GM12878 (cell line): ENCODE data around the gene DGCR8. TPM values are rescaled to one million over a fixed set of nuclear protein-coding genes. Genes with fewer than 3 reads are reported as not detected.

Experiments
- ATAC-seq: fragments of 200-7000 bp; cut with Tn5 transposase; 3 replicates; pipeline ENCODE4 v1.9.1; 2020; ENCODE audit warnings: mild to moderate bottlenecking, moderate library complexity
- BruUV-seq: library from RNA; stranded (reverse); fragments of 400-500 nt; replicated peaks from 2 replicates; lab custom pipeline; 2021; lab: Mats Ljungman, UMichigan
- CTCF ChIA-PET: fragments of 300-600 bp; sonication (Branson Sonifier 250); formaldehyde crosslinking; extraction: SDS; loops from one replicate; lab custom pipeline; 2021; ENCODE audit warnings: inconsistent platforms; lab: Yijun Ruan, JAX
- POLR2A ChIA-PET: fragments of 350-600 bp; formaldehyde crosslinking; extraction: SDS; loops from one replicate; lab custom pipeline; 2021; ENCODE audit warnings: inconsistent platforms; lab: Charles Lee
- RAD21 ChIA-PET: fragments of 300-600 bp; sonication (Branson Sonifier 250); formaldehyde crosslinking; loops from one replicate; lab custom pipeline; 2023; ENCODE audit warnings: antibody characterized with exemption; ENCODE audit not compliant: unreplicated experiment; lab: Charles Lee
- SMC1A ChIA-PET: fragments of 300-600 bp; sonication (Branson Sonifier 250); formaldehyde crosslinking; loops from one replicate; lab custom pipeline; 2023; ENCODE audit not compliant: unreplicated experiment, uncharacterized antibody; lab: Charles Lee
- DNase-seq: peaks from one replicate; pipeline ENCODE4 v3.0.0-alpha.2; 2011; ENCODE audit warnings: low read depth, low spot score
- FAIRE-seq: peaks from 3 replicates; lab custom pipeline; 2011; peaks lifted over from hg19 to GRCh38; lab: Jason Lieb, UNC
- H2AFZ ChIP-seq: 2 replicates; pipeline ENCODE4 v1.6.0; 2011; ENCODE audit warnings: low read depth, low read length, control low read depth; ENCODE audit not compliant: control insufficient read depth
- H3K27ac ChIP-seq: 2 replicates; pipeline ENCODE4 v1.5.1; 2011; ENCODE audit warnings: control low read depth; ENCODE audit not compliant: control insufficient read depth, insufficient read depth
- H3K27me3 ChIP-seq, 2 experiments: replicated peaks in 1 of 2; 2 replicates each; pipeline versions ENCODE4 v1.6.0 to v1.6.1; 2011; ENCODE audit warnings: low read length in 1 of 2; ENCODE audit not compliant: control insufficient read depth in 2 of 2, insufficient read depth in 2 of 2
- H3K36me3 ChIP-seq, 2 experiments: 2 replicates each; pipeline ENCODE4 v1.5.1; 2011; ENCODE audit warnings: low read length in 1 of 2; ENCODE audit not compliant: control insufficient read depth in 2 of 2, insufficient read depth in 2 of 2
- H3K4me1 ChIP-seq: 2 replicates; pipeline ENCODE4 v1.6.1; 2011; ENCODE audit warnings: mild to moderate bottlenecking, low read length, moderate library complexity, mixed read lengths; ENCODE audit not compliant: control insufficient read depth, insufficient read depth
- H3K4me2 ChIP-seq: 2 replicates; pipeline ENCODE4 v1.6.0; 2011; ENCODE audit warnings: control low read depth; ENCODE audit not compliant: control insufficient read depth, insufficient read depth
- H3K4me3 ChIP-seq: fragments of 200-600 bp; sonication (generic); 2 replicates; pipeline ENCODE4 v1.5.1; 2016
- H3K79me2 ChIP-seq: 2 replicates; pipeline ENCODE4 v1.6.0; 2011; ENCODE audit warnings: low read length; ENCODE audit not compliant: control insufficient read depth, insufficient read depth
- H3K9ac ChIP-seq: 2 replicates; pipeline ENCODE4 v1.8.0; 2011; ENCODE audit warnings: low read length, control low read depth, mixed read lengths; ENCODE audit not compliant: control insufficient read depth, insufficient read depth
- H3K9me3 ChIP-seq: replicated peaks from 3 replicates; pipeline ENCODE4 v1.5.1; 2011; ENCODE audit warnings: mild to moderate bottlenecking, low read length; ENCODE audit not compliant: control insufficient read depth, insufficient read depth
- H4K20me1 ChIP-seq: 2 replicates; pipeline ENCODE4 v1.6.0; 2011; ENCODE audit not compliant: control insufficient read depth, insufficient read depth
- BHLHE40 ChIP-seq, 2 experiments: fragments of 450-650 bp in 1 of 2; IDR thresholded peaks; 2 replicates each; pipeline ENCODE4 v1.6.1; 2011 to 2017; ENCODE audit warnings: low read depth in 2 of 2, borderline replicate concordance in 1 of 2, improper control_type of control experiment in 1 of 2, low read length in 1 of 2, mild to moderate bottlenecking in 1 of 2
- HCFC1 ChIP-seq: fragments of 150-350 bp; IDR thresholded peaks from 2 replicates; pipeline ENCODE4 v1.6.1; 2014; ENCODE audit warnings: low read length
- SREBF2 ChIP-seq: IDR thresholded peaks from 2 replicates; pipeline ENCODE4 v1.6.1; 2012; ENCODE audit warnings: mild to moderate bottlenecking, low read length
- WGBS: methylation state at CpG from one replicate; pipeline ENCODE4 v1.1.6; 2016; ENCODE audit warnings: low lambda C conversion rate; ENCODE audit not compliant: insufficient replicate concordance, insufficient coverage; ENCODE audit errors: missing lambda C conversion rate; 5-methylcytosine and 5-hydroxymethylcytosine counted together
- in situ Hi-C: fragments of 300-500 bp; cut with MboI; formaldehyde crosslinking; loops from 9 replicates; pipeline ENCODE4 v1.14.3; 2018; ENCODE audit warnings: mixed read lengths
- intact Hi-C: fragments of 100-400 bp; cut with micrococcal nuclease; formaldehyde crosslinking; loops from one replicate; pipeline ENCODE4 v1.14.2; 2022; ENCODE audit not compliant: unreplicated experiment
- polyA plus RNA-seq, 11 experiments: library from polyadenylated mRNA; depleted of rRNA in 4 of 11; unstranded in 6 of 11; stranded (reverse) in 5 of 11; fragments of >200 nt; fragmentation: Nextera tagmentation in 4 of 11; fragmentation: Illumina TruSeq in 1 of 11; extraction: Ambion mirVana in 4 of 11; extraction: Trizol in 1 of 11; gene quantifications; 1 replicate in 1 of 11; 2 replicates in 10 of 11; pipeline versions ENCODE4 v1.2.1 to v1.2.3, GENCODE V29; 2011 to 2016; ENCODE audit warnings: inconsistent platforms in 2 of 11, missing spikeins in 2 of 11, low read depth in 1 of 11
- total RNA-seq, 4 experiments: library from RNA; depleted of rRNA in 3 of 4; stranded (reverse); fragments of >200 nt in 3 of 4; fragmentation: Illumina TruSeq in 1 of 4; extraction: Trizol in 1 of 4; gene quantifications; 2 replicates each; pipeline versions ENCODE4 v1.2.1 to v1.2.3, GENCODE V29; 2013 to 2021
- TF ChIP-seq, protein P1 (sequence below): fragments of 450-650 bp; IDR thresholded peaks from 2 replicates; pipeline ENCODE4 v1.6.1; 2017; ENCODE audit warnings: antibody characterized with exemption, mild to moderate bottlenecking, moderate library complexity
- TF ChIP-seq, protein P2 (sequence below): fragments of 450-650 bp; IDR thresholded peaks from 2 replicates; pipeline ENCODE4 v1.6.1; 2014; ENCODE audit warnings: mild to moderate bottlenecking
- TF ChIP-seq, protein P3 (sequence below): fragments of 150-350 bp; IDR thresholded peaks from 2 replicates; pipeline ENCODE4 v1.6.1; 2014; ENCODE audit warnings: mild to moderate bottlenecking, low read depth, low read length

Gene DGCR8
- total and polyA plus RNA-seq, 10 of the 15 experiments (the other 5 are each of a cell fraction or from before 2014, with no cell fraction given), result 1.2 to 35.1 (median 17.2) TPM

DNA sequence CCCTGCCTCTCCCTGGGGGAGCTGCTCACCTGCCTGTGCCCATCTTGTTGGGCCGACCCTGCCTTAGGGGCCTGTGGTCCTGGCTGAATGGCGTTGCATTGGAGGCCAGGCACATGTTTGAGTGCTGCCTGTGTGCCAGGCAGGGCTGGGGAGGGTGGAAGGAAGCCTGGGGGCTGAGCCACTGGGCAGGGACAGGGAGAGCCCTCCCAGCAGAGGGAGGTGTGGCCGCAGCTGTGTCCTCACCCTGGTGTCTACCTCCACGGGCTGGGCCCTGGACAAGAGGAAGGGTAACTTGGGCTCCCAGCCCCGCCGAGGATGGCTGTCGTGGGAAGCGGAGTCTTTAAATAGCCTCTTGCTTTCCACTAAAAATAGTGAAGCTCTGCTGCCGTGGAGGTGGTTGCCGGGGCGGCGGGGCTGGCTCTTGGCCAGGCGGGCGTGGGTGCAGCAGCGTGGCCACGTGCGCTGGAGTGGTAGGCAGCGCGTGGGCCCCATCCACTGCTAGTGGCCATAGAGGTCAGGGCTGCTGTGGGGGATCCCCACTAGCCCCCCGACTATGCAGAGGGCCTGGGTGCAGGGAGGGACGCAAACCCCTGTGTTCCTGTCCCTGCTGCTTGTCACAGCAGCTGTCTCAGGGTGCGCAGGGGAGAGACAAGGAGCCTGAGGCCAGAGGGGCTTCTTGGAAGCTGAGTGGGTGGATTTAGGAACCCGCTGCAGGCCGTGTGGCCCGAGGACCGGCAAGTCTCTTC is 57.8 kb downstream of the DGCR8 start:
- CTCF ChIA-PET, result no interaction called here
- H3K4me1 ChIP-seq, result peaks cover 3% of the 10 kb centered on the region
- H3K27me3 ChIP-seq, result no peaks in the 10 kb centered on the region
- no TSS peak for BruUV-seq
- no peak overlapping the region for H3K27ac ChIP-seq
- H3K9me3 ChIP-seq, result no peaks in the 10 kb centered on the region
- H3K4me3 ChIP-seq, result no peak overlapping the region
- FAIRE-seq (no peak), DNase-seq (no peak), ATAC-seq (peak; percentile 40)
- TF ChIP-seq HCFC1 (no peak), BHLHE40 (IDR thresholded peaks at IDR 0.05; ENCODE audit: borderline replicate concordance in 1 of 2, low read depth in 2 of 2, low read length in 1 of 2) (peak in 1 of 2 experiments; percentile 64; a peak in 2 of 4 replicates), SREBF2 (no peak)
- H3K9ac ChIP-seq, result no peak overlapping the region
- no peak overlapping the region for H2AFZ ChIP-seq
- no peaks in the 10 kb centered on the region for H4K20me1 ChIP-seq
- intact Hi-C loops, result no loop called here
- H3K79me2 ChIP-seq, result no peaks in the 10 kb centered on the region
- H3K4me2 ChIP-seq, result 0 out of 2 replicates have a peak overlapping the region, but pooled peaks have one; percentile 30
- RAD21 ChIA-PET, result no interaction called here
- H3K36me3 ChIP-seq, result no peaks in the 10 kb centered on the region; a peak in 1 of 4 replicates
- 32% methylated on average over 24 of the region's 26 CpGs for WGBS
- in situ Hi-C loops, result no loop called here
- POLR2A ChIA-PET, result no interaction called here
- SMC1A ChIA-PET, result no interaction called here

DNA sequence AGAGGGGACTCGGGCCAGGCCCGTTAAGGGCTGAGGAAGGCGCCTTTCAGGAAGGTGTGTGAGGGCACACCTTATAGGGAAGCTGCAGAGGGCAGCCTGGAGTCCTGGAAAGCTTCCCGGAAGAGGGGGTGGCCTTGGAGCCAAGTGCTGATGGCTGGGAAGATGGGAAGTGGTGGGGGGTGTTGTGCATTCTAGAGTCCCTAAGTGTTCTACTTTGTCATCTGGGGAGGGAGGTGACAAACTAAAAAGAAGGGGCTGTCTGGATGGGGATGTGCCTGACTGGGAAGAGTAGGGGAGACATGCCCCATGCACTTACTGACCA is 58.3 kb downstream of the DGCR8 start:
- H3K79me2 ChIP-seq, result no peaks in the 10 kb centered on the region
- FAIRE-seq (no peak), ATAC-seq (no peak), DNase-seq (no peak)
- H3K4me2 ChIP-seq, result no peak overlapping the region
- H3K36me3 ChIP-seq, result no peaks in the 10 kb centered on the region; a peak in 1 of 4 replicates
- POLR2A ChIA-PET, result no interaction called here
- 69% methylated on average over 4 of the region's 4 CpGs for WGBS
- no TSS peak for BruUV-seq
- SMC1A ChIA-PET, result no interaction called here
- H3K4me1 ChIP-seq, result no peaks in the 10 kb centered on the region; the same call in 1 of the 2 replicates
- H3K9ac ChIP-seq, result no peak overlapping the region
- no peak overlapping the region for H3K4me3 ChIP-seq
- H3K9me3 ChIP-seq, result no peaks in the 10 kb centered on the region
- in situ Hi-C loops, result no loop called here
- no peak overlapping the region for H3K27ac ChIP-seq
- H3K27me3 ChIP-seq, result no peaks in the 10 kb centered on the region
- intact Hi-C loops, result no loop called here
- H2AFZ ChIP-seq, result no peak overlapping the region
- H4K20me1 ChIP-seq, result no peaks in the 10 kb centered on the region
- CTCF ChIA-PET, result no interaction called here
- RAD21 ChIA-PET, result no interaction called here
- TF ChIP-seq, protein P1, sequence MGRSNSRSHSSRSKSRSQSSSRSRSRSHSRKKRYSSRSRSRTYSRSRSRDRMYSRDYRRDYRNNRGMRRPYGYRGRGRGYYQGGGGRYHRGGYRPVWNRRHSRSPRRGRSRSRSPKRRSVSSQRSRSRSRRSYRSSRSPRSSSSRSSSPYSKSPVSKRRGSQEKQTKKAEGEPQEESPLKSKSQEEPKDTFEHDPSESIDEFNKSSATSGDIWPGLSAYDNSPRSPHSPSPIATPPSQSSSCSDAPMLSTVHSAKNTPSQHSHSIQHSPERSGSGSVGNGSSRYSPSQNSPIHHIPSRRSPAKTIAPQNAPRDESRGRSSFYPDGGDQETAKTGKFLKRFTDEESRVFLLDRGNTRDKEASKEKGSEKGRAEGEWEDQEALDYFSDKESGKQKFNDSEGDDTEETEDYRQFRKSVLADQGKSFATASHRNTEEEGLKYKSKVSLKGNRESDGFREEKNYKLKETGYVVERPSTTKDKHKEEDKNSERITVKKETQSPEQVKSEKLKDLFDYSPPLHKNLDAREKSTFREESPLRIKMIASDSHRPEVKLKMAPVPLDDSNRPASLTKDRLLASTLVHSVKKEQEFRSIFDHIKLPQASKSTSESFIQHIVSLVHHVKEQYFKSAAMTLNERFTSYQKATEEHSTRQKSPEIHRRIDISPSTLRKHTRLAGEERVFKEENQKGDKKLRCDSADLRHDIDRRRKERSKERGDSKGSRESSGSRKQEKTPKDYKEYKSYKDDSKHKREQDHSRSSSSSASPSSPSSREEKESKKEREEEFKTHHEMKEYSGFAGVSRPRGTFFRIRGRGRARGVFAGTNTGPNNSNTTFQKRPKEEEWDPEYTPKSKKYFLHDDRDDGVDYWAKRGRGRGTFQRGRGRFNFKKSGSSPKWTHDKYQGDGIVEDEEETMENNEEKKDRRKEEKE, result no peak
- TF ChIP-seq, protein P2, sequence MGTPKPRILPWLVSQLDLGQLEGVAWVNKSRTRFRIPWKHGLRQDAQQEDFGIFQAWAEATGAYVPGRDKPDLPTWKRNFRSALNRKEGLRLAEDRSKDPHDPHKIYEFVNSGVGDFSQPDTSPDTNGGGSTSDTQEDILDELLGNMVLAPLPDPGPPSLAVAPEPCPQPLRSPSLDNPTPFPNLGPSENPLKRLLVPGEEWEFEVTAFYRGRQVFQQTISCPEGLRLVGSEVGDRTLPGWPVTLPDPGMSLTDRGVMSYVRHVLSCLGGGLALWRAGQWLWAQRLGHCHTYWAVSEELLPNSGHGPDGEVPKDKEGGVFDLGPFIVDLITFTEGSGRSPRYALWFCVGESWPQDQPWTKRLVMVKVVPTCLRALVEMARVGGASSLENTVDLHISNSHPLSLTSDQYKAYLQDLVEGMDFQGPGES, result no peak
- TF ChIP-seq, protein P3, sequence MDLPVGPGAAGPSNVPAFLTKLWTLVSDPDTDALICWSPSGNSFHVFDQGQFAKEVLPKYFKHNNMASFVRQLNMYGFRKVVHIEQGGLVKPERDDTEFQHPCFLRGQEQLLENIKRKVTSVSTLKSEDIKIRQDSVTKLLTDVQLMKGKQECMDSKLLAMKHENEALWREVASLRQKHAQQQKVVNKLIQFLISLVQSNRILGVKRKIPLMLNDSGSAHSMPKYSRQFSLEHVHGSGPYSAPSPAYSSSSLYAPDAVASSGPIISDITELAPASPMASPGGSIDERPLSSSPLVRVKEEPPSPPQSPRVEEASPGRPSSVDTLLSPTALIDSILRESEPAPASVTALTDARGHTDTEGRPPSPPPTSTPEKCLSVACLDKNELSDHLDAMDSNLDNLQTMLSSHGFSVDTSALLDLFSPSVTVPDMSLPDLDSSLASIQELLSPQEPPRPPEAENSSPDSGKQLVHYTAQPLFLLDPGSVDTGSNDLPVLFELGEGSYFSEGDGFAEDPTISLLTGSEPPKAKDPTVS, result no peak
